ENCODE data around the gene OGFOD2.

Gene OGFOD2

DNA sequence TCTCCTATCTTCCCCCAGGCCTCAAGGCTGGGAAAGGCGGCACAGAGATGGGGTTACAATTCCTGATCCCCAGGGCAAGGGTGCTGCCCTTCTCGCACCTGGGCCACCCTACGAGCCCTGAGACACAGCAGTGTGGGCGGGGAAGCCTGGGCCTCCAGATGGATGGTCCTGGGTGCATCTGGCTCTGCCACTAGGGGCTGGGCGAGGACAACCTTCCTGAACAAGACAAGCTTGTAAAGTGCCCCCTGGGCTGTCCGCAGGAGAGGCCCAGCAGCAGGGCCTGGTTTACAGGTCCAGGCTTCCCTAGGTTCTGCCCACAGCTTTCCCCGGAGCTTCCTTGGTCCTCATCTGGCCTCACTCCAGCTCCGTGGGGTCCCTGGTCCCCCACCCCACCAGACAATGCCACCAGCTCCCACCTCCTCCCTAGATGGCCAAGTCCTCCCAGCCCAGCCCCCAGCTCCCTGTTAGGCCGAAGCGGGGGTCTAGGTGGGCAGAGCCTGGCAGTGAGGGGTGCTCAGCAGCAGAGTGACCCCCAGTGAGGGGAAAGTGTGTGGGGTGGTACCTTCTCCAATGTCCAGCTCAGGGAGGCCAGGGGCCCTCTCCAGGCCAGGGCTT lies 14.3 kb downstream of the OGFOD2 start:
- no peak for DNase-seq

DNA sequence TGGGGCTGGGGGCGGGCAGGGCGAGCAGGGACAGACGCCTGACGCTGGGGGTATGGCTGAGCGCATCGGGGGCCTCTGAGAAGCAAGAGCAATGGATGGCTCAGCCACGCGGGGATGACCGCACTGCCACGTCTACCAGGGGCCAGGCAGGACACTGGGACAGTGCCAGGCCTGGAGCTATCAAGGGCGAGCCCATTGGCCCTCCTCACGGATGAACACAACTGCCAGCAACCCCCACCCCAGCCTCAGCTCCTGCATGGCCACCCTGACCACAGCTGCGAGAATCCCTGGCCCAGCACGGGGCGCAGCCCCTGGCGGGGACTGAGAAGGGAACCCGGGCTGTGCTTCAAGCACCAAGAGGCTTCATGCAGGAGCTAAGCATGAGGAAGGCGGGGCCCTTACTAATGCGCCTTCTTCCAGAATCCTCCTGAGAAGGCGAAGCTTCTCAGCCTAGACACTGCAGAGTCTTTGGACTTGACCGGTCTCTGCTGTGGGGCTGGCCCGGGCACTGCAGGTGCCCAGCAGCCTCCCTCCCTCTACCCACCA lies 14.9 kb downstream of the OGFOD2 start:
- DNase-seq: no peak

DNA sequence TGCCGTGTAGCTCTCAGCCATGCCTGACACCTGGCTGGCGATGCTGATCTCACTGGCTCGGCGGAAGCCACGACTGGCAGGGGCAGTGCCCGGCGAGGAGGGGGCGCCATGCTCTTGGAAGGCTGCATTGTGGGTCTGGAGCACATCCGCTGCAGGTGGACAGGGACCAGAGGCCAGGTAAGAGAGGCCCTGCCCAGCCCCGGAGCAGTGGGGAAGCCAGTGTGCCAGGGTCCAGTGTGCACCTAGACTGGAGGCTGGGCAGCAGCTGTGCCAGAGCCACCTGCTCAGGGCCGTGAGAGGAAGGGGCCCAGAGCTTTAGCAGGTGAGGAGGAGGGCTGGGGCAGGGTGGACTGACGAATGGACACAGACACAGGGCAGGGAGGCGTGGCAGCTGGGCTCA lies 15.5 kb downstream of the OGFOD2 start:
- DNase-seq: no peak

DNA sequence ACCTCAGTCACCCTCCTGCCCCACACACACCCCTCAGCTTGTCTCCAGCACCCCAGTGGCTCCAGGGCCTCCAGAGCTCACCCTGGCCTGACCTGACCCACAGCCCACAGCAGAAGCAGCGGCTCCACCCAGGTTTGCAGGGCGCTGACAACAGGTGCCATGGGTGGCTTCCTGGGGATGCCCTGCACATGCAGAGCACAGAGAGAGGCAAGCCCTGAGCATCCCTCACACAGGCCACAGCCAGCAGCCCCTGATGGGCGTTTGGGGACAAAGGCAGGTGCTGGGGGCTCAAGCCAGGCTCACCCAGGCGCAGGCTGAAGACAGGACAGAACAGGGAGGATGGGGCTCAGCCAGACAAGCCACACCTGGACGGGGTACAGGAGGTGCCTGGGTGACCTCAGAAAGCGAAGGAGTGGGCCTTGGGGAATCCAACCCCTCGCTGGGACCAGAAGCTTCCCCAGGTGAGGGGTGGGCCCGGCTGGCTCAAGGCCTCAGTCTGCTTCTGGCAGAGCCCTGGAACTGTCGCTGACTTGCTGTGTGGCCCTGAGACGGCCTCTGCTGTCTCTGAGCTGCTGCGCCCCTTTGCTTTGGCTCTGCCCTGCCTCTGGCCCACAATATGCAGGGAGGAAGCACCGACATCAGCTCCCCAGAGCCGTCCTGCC lies 16.0 kb downstream of the OGFOD2 start:
- DNase-seq: no peak

DNA sequence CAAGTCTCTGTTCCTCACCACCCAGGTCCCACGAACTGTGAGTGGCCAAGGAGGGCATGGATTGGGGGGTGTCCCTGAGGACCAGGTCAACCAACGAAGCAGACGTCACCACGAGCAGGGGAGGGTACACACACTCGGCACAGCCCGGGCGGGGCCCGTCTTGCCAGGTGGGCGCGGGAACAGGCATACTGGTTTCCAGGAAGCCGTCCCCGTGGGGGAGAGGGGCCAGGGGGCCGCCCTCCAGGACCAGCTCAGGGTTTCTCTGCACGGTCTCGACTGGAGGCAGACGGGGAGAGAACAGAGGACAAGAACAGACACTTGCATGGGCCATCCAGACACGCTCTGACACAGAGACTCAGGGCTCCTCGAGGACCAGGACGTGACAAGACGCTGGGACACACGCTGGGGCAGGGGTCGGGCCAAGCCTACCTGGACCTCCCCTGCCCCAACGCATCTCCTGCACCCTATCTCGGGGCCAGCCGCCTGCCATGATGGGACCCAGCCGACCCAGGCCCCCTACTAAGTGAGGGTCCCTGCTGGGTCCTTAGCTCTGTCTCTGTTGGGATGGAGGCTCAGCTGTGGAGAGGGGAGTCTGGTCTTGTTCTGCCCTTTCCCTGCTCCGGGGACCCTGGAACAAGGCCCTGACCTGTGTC lies 16.7 kb downstream of the OGFOD2 start:
- DNase-seq: no peak

DNA sequence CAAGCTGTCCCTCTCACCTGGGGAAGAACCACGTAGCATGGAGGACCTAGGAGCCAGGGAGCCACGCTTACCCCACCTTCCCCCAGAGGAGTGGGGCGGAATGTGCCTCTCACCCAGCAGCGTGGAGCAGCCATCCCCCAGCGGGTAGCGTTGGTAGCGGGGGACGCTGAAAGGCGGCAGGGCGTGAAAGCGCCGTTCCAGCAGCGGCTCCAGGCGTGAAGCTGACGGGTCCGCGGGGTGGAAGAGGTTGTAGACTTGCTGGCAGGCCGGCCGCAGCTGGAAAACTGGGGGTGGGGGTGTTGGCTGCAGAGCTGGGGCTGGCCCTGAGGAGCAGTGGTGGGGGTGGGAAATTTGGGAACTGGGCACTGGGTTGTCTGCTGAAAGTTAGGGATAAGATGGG lies 17.3 kb downstream of the OGFOD2 start:
- no peak for DNase-seq

DNA sequence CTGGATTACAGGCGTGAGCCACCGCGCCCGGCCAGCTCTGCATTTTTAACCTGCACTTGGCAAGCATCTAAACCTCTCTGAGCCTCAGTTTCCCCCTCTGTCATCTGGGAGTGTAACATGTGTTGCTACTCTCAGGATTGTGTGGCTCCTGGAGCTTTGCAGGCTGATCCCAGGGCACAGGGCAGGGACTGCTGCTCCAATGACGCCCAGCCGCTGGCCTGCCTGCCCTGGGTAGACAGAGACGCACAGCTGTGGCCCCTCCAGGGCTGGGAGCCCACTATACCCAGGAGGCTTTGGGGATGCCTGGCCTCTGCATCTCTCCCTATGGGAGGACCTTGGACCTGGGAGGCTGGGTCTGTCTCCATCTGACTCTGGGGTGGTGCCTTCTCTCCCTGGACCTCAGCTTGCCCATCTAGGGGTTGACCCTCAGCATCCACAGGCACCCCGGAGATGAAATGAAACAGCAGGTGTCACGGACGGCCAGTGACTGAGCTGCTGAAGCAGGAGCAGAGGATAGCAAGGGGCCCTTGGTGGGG lies 19.2 kb downstream of the OGFOD2 start:
- DNase-seq: no peak

DNA sequence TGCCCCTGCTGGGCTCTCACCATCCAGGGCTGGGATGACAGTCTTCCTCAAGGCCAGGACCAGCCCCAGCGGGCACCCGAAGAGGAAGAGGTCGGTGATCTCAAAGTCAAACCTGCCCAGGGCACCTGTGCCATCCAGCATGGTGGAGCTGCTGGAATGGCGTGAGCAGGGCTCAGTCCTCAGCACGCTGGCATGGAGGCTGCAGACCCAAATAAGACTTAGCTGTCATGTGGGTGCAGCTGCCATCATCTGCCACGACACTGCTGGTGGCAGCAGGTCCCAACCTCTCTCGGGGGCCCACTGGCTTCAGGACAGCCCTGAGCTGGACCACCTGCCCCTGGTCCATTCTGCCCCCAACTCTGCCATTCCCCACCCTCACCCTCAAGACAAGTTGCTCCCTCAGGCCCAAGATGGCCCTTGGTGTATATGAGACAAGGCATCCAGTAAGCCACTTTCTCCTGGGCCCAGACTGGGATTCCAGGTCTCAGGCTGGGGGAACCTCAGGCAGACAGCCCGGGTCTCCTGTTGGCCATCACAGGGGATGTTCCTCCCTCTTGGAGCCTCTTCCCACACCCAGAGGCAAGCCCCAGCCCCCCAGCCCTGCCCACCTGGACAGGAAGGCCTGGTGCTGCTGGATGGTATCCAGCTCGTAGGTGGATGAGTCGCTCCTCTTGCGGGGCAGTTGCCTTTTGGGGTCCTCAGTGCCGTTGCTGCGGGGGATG lies 19.9 kb downstream of the OGFOD2 start:
- no peak for DNase-seq

DNA sequence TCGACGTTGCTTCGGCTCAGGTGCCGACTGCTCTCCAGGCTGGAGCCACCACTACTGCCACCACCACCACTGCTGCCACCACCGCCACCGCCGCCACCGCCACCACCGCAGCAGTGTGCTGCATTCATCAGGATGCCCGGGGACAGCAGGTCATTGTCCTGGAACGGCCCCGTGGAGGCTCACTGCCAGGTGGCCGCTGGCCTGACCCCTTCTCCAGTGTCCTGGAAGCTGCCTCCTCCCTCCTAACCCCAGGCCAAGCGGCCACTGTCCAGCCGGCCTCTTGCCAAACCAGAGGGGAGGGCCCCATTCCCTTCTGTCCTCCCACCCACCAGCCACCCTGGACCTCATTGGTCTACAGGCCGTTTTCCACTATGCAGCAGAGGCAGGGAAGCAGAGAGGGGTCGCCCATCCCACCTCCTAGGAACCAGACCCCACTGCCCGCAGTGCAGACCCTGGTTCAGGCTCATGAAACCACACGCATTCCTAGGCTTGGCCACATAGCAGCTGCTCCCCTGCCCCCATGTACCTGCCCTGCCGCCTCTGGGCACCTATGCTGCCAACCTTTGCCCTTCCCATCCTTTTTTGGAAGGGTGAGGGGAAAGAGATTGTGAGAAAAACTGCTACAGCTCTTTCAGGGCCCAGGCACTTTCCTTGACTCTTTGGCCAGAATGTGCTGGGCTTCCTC lies 20.6 kb downstream of the OGFOD2 start:
- DNase-seq: no peak

DNA sequence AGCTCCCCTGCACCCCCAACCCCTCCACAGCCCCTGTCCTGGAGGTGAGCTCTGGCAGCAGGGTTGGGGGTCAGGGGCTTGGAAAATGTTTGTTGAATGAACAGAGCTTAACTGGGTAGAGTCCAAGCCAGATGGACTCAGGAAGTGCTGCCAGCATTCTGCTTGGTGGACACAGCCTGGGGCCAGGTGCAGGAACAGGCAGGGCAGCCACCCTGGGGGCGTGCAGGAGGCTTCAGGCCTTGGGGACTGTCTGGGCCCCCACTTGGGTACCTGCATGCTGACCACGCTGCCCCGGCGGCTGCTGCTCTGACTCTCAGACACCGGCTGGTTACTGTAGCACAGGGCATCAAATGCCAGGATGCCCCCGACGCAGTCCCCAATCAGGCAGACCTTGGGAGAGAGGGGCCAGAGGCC lies 21.2 kb downstream of the OGFOD2 start:
- DNase-seq: no peak

DNA sequence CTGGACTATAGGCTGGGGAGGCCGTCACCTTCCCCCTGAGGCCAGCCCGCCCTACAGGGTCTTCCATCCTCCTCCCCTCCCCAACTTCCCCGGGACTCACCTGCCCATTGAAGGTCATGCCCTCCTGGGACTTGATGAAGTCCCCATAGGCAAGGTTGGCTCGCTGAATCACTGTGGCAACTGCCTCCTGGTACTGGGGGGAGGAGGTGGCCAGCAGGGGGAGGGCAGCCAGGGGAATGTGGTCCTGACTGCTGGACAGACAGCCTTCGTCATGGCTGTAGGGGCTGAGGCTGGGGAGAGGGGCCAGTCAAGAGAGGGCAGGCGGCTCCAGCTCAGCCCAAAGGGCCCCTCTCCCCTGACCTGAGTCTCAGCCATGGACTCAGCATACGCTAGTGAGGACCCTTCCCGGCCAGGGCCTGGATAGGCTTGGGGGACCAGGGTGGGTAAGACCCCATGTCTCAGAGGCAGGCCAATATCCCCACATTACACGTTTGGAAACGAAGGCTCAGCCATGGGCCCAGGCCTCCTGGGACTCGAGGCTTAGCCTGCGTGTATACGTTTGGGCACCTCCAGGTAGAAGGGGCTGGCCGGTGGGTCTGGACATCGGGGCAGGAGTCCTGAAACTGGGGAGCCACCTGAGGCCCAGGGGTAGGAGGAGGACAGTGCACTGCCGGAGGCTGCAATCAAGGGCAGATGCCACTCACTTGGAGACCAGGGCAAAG lies 21.7 kb downstream of the OGFOD2 start:
- no peak for DNase-seq

DNA sequence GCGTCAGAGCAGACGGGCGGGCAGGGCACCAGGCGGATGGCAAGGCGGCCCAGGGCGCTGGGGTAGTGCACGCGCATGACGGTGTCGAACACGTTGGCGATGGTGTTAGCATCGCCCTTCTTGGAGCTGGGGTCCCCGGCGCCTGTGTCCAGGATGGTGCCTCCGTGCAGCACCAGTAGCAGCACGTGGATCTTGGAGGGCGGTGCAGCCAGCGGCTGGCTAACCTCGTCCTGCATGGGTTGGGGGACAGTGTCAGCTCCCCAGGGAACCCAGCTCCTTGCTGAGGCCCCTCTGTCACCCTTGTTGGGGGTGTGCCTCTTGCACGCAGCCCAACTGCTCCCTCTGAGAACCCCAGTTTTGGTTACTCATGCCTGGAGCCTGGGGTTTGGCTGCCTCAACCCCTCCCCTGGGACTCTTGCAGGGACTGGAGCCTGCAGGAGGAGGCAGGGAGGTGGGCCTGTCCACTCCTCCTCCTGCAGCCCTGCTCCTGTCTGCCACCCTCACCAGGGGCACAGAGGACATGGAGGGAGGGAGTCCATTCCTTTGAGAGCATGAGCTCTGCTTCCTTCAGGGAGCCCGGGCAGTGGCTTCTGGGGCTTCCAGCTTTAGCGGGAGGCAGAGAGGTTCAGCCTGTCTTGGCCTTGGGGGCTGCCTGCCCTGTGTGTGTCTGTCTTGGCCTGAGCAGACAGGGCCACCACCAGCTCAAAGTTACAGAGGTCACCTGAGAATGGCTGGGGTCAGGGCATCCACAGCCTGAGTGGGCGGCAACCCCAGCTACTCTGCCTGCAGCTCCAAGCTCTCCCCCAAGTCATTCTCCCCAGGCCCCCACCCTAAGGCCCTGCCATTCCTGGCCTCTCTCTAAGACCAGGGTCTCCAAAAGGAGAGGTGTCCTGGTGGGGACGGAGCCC lies 22.6 kb downstream of the OGFOD2 start:
- no peak for DNase-seq

DNA sequence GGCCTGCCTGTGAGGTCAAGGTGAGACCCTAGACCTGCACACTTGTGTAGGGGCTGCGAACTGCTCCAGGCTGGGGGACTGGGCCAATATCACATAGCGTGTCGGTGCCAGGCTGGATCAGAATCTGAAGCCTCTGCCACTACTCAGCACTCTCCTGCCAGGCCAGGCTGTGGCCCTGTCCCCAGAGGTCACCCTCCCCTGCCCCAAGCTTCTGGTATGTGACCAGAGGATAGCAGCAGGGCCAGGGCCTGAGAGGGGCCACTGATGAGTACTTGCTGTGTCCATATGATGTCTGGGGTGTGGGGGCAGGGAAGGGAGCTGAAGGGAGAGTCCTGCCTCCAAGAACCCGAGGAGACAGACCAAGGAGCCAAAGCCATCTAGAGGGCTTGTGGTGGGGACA lies 23.3 kb downstream of the OGFOD2 start:
- no peak for DNase-seq

DNA sequence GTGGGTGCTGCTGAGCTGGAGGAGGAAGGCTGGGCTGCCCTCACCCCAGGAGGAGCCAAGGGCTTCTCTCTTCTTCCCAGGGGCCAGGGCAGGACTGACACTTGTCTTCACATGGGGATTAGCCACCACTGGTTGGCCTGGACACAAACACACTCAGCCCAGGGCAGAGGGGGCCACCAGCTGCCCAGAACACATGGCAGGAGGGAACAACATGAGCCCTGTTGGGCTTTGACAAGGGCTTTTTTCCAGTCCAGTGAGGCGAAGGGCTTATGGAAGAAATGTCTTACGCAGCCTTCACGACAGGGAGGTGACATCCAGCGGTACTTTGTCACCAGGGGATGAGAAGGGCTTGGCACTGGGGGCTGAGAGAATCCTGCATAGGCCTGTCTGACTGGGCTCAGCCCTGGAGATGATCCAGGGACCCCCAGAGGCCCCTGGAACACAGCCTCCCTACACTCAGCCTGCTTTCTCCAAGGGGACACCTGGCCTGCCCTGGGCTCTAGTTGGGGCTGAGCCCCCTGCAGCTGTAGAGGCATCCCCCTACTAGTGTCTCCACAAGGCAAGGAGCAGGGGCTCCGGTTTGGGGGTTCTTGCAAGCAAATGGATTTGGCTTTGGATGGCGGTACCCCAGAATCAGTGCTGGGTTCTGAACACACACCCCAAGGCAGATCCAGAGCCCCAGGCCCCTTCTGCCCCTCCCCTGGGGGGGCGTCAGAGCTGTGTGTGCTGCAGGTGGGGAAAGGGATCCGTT lies 24.3 kb downstream of the OGFOD2 start:
- DNase-seq: no peak

DNA sequence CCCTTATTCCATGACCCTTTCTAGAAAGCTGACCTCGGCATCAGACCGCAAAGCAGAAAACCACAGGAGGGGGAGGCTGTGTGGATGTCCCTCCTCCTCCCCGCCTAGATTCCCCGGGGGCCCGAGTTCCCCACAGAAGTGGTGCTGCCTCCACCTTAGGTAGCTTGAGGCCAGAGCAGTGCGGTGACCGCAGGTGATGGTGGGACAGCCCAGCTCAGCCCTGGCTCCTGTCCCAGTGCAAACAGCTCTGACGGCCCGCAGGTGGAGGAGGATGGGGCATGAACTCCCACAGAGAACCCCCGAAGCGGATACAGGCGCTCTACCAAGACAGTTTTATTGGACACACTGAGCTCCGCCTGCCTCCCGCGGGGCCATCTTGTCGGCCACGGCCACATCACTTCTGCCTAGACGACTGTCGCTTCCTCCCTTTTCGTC lies 25.0 kb downstream of the OGFOD2 start:
- no peak for DNase-seq

DNA sequence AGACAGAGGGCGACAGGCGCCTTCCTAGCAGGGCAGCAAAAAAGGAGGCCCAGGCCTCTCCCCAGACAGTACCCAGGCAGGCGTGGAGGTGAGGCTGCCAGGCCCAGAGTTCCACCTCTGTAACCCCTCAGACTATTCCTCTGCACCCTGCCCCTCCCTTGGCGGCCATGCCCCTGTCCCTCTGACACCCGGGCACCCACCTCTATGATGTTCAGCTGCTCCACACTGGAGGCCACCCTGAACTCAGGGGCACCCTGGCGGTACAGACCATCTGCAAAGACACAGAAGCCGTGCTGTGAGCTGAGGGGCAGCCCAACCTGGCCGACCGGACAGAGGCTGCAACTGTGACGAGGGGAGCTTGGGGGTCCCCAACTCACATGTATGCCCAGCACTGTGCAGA lies 25.5 kb downstream of the OGFOD2 start:
- no peak for DNase-seq

DNA sequence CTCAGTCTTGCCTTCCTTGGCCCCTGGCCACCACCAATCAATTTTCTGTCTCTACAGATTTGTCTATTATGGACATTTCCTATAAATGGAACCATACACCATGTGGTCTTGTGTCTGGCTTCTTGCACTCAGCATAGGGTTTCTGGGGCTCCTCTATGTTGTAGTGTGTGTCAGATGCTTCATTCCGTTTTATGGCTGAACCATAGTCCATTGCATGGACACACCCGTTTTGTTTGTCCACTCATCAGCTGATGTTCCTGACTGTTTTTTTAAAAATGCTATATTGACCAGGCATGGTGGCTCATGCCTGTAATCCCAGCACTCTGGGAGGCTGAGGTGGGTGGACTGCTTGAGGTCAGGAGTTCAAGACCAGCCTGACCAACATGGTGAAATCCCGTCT lies 26.4 kb downstream of the OGFOD2 start:
- DNase-seq: no peak

DNA sequence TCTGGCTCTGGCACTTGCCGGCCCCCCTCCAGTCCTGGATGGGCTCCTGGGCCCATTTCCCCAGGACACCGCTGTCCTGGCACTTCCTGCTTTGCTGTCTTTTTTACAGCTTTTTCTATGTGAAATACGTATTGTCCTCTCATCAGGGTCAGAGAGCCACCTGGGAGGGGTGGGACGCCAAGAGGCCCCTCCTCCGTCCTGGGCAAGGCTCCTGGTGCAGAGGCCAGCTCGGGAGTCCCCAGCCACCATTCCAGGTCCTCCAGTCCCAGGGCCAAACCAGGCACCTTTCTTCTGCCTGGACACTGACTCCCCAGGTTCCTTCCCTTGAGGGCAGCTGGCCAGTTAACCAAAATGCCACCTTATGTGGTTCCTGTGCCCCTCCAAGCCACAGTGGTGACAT lies 28.2 kb downstream of the OGFOD2 start:
- no peak for DNase-seq

DNA sequence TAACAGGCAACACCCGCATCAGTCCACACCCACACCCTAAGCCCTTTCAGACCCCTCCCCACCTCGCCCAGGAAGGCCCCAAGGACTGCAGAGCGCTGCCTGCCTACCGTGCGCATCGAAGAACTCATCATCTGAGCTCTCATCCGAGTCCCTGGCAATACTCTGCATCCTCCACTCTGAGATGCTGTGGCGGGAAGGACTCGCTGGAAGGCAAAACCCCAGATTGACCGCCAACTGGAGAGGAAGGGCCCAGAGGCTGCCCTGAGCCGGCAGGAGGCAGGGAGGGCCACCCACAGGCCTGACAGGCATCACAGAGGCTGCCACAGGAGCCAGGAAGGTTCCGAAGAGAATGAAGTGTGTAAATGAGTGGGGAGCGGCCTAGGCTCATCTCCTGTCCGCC lies 29.2 kb downstream of the OGFOD2 start:
- DNase-seq: no peak

DNA sequence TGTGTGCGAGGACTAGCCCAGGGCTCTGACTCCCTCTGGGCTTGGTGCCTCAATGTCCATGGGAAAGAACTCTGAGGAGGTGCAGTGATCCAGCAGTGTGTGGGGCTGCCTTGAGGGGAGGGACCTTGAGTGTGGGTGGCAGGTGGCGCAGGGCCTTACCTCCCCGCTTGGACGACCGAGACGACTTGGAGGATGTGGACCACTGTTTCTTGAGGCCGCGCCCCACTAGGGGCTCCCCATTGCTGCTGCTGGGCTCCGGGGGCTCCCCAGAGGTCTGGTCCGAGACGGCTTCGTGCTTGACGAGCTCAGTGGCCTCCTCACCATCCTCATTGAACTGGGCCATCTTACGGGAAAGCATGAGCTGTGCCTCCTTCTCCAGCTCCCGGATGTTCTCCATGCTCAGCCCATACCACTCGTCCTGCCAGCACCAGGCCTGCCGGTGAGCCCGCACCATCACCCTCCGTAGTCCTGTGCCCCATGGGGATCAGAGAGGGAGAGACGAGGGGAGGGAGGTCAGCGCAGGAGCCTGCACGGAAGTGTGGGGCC lies 30.1 kb downstream of the OGFOD2 start:
- DNase-seq: no peak

Data from CD4-positive, alpha-beta T cell treated with Interleukin-15 for 1 hour (primary cell).